HepG2 (cell line): ENCODE results near the gene HYAL1. TPM values are rescaled to one million over a fixed set of nuclear protein-coding genes. Genes with fewer than 3 reads are reported as not detected.

Experiments
- JUN ChIP-seq: sonication (generic); formaldehyde crosslinking; IDR thresholded peaks from 2 replicates; pipeline ENCODE4 v1.4.0; 2020; ENCODE audit warnings: mild to moderate bottlenecking, missing genetic modification reagents
- RAD51 ChIP-seq: fragments of 450-650 bp; IDR thresholded peaks from 2 replicates; pipeline ENCODE4 v1.6.1; 2016; ENCODE audit warnings: borderline replicate concordance
- SIX4 ChIP-seq: sonication (generic); formaldehyde crosslinking; IDR thresholded peaks from 2 replicates; pipeline ENCODE4 v1.4.0; 2020; ENCODE audit warnings: missing genetic modification reagents
- SNRNP70 ChIP-seq: fragments of 200-400 bp; formaldehyde crosslinking; IDR thresholded peaks from 2 replicates; pipeline ENCODE4 v1.6.1; 2017; ENCODE audit warnings: mild to moderate bottlenecking, low read depth, low read length, moderate library complexity
- SRF ChIP-seq: IDR thresholded peaks from 2 replicates; pipeline ENCODE4 v1.6.1; 2011; ENCODE audit warnings: mild to moderate bottlenecking, low read depth, low read length, moderate library complexity
- THYN1 ChIP-seq: sonication (generic); formaldehyde crosslinking; IDR thresholded peaks from 2 replicates; pipeline ENCODE4 v1.8.1; 2023; ENCODE audit warnings: low read depth, mild to moderate bottlenecking, moderate library complexity, missing genetic modification reagents, borderline replicate concordance
- ZFP36L1 ChIP-seq: sonication (generic); formaldehyde crosslinking; IDR thresholded peaks from 2 replicates; pipeline ENCODE4 v1.8.0; 2022; ENCODE audit warnings: mild to moderate bottlenecking, missing genetic modification reagents, moderate library complexity
- ZMAT3 ChIP-seq: sonication (generic); formaldehyde crosslinking; conservative IDR thresholded peaks from 2 replicates; pipeline ENCODE4 v1.7.0; 2021; ENCODE audit warnings: missing genetic modification reagents
- ZNF598 ChIP-seq: sonication (generic); formaldehyde crosslinking; IDR thresholded peaks from 2 replicates; pipeline ENCODE4 v1.5.1; 2020; ENCODE audit warnings: mild to moderate bottlenecking, missing genetic modification reagents, borderline replicate concordance
- ZNF703 ChIP-seq: sonication (generic); formaldehyde crosslinking; IDR thresholded peaks from 2 replicates; pipeline ENCODE4 v1.5.1; 2020; ENCODE audit warnings: missing genetic modification reagents, mild to moderate bottlenecking, moderate library complexity, borderline replicate concordance
- ZNF776 ChIP-seq: sonication (generic); formaldehyde crosslinking; IDR thresholded peaks from 2 replicates; pipeline ENCODE4 v1.4.0; 2020; ENCODE audit warnings: mild to moderate bottlenecking, missing genetic modification reagents
- polyA plus RNA-seq, 8 experiments: library from polyadenylated mRNA; depleted of rRNA in 3 of 8; stranded (reverse) in 7 of 8; unstranded in 1 of 8; fragments of >200 nt; fragmentation: Illumina TruSeq in 4 of 8; extraction: Trizol in 4 of 8; gene quantifications; 2 replicates each; pipeline versions ENCODE4 v1.2.1 to v1.2.3, GENCODE V29; 2011 to 2016; ENCODE audit warnings: low read depth in 4 of 8, missing spikeins in 1 of 8, mixed read lengths in 1 of 8; ENCODE audit not compliant: insufficient read depth in 1 of 8
- total RNA-seq, 5 experiments: library from RNA; depleted of rRNA; stranded (reverse); fragments of >200 nt; fragmentation: Illumina TruSeq; extraction: Trizol; gene quantifications; 2 replicates each; pipeline ENCODE4 v1.2.3, GENCODE V29; 2016; ENCODE audit warnings: low read depth in 1 of 5
- TF ChIP-seq, protein P1 (sequence below): IDR thresholded peaks from 2 replicates; pipeline ENCODE4 v1.6.1; 2016; ENCODE audit warnings: low read depth, missing genetic modification reagents, missing compliant biosample characterization
- TF ChIP-seq, protein P2 (sequence below): IDR thresholded peaks from 2 replicates; pipeline ENCODE4 v1.6.1; 2016
- TF ChIP-seq, protein P3 (sequence below), 2 experiments: fragments of 450-650 bp in 1 of 2; sonication (generic) in 1 of 2; formaldehyde crosslinking; IDR thresholded peaks; 2 replicates each; pipeline versions ENCODE4 v1.5.0 to v1.8.0; 2020 to 2022; ENCODE audit warnings: mild to moderate bottlenecking in 1 of 2, missing genetic modification reagents in 1 of 2
- TF ChIP-seq, protein P4 (sequence below), 2 experiments: sonication (generic) in 1 of 2; formaldehyde crosslinking in 1 of 2; IDR thresholded peaks; 2 replicates each; pipeline versions ENCODE4 v1.4.0 to v1.6.1; 2016 to 2020; ENCODE audit warnings: borderline replicate concordance in 1 of 2, low read depth in 1 of 2, mild to moderate bottlenecking in 1 of 2, missing genetic modification reagents in 1 of 2

HYAL1 gene
- total and polyA plus RNA-seq, 2 of the 13 experiments (the other 11 are each of a cell fraction or from before 2014, with no cell fraction given): 76.5 to 193 TPM

DNA sequence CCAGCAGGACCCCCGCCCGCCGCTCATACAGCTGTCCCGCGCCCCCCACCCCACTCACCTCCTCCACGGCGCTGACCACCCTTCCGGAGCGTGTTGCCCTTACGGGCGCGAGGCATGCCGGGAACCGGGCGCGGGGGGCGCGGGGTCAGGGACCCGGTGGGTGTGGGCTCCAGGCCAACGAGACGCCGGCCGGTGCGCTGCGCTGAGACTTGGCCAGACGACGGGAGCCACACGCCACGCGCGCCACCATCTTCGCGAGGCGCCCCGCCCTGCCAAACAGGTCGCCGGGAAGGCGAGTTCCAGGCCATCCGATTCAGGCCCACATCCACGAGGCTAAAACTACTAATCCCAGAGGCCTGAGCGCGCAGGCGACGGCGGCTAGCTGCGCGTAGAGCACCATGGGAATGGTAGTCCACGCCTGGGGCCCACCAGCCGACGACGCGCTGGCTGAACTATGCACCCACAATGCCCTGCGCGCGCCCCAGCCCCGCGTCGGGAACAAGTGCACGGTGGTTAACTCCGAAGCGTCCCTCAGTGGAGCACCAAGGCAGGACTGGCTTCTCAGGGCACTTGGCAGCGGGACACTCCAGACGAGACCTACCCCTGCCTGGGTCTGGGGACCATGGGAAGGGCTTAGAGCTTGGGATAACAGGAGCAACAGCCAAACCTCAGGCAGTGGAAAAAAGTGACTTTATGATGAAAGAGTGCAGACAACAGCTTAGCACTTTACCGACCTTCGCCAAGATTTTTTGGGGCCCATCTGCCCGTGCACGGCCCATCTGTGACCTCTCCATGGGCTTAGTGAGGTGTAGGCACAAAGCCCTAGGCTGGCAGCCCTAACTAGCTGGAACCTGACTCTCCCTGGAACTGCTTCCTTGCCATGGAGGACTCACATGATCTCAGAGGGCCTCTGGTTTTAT is 11.0 kb downstream of the HYAL1 start, which contains the start of gene IFRD2 (continued):
- TF ChIP-seq, protein P1, sequence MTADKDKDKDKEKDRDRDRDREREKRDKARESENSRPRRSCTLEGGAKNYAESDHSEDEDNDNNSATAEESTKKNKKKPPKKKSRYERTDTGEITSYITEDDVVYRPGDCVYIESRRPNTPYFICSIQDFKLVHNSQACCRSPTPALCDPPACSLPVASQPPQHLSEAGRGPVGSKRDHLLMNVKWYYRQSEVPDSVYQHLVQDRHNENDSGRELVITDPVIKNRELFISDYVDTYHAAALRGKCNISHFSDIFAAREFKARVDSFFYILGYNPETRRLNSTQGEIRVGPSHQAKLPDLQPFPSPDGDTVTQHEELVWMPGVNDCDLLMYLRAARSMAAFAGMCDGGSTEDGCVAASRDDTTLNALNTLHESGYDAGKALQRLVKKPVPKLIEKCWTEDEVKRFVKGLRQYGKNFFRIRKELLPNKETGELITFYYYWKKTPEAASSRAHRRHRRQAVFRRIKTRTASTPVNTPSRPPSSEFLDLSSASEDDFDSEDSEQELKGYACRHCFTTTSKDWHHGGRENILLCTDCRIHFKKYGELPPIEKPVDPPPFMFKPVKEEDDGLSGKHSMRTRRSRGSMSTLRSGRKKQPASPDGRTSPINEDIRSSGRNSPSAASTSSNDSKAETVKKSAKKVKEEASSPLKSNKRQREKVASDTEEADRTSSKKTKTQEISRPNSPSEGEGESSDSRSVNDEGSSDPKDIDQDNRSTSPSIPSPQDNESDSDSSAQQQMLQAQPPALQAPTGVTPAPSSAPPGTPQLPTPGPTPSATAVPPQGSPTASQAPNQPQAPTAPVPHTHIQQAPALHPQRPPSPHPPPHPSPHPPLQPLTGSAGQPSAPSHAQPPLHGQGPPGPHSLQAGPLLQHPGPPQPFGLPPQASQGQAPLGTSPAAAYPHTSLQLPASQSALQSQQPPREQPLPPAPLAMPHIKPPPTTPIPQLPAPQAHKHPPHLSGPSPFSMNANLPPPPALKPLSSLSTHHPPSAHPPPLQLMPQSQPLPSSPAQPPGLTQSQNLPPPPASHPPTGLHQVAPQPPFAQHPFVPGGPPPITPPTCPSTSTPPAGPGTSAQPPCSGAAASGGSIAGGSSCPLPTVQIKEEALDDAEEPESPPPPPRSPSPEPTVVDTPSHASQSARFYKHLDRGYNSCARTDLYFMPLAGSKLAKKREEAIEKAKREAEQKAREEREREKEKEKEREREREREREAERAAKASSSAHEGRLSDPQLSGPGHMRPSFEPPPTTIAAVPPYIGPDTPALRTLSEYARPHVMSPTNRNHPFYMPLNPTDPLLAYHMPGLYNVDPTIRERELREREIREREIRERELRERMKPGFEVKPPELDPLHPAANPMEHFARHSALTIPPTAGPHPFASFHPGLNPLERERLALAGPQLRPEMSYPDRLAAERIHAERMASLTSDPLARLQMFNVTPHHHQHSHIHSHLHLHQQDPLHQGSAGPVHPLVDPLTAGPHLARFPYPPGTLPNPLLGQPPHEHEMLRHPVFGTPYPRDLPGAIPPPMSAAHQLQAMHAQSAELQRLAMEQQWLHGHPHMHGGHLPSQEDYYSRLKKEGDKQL (CRISPR knock-in tag): no peak
- TF ChIP-seq ZFP36L1 (no peak), ZMAT3 (CRISPR knock-in tag) (0 out of 2 replicates have a peak, but pooled peaks have one; percentile 29), ZNF776 (CRISPR knock-in tag) (peak; percentile 22), THYN1 (no peak), JUN (no peak), ZNF598 (CRISPR knock-in tag) (0 out of 2 replicates have a peak, but pooled peaks have one; percentile 22), RAD51 (no peak), SIX4 (CRISPR knock-in tag) (0 out of 2 replicates have a peak, but pooled peaks have one; percentile 13), SNRNP70 (no peak), ZNF703 (CRISPR knock-in tag) (no peak), SRF (no peak)
- TF ChIP-seq, protein P2, sequence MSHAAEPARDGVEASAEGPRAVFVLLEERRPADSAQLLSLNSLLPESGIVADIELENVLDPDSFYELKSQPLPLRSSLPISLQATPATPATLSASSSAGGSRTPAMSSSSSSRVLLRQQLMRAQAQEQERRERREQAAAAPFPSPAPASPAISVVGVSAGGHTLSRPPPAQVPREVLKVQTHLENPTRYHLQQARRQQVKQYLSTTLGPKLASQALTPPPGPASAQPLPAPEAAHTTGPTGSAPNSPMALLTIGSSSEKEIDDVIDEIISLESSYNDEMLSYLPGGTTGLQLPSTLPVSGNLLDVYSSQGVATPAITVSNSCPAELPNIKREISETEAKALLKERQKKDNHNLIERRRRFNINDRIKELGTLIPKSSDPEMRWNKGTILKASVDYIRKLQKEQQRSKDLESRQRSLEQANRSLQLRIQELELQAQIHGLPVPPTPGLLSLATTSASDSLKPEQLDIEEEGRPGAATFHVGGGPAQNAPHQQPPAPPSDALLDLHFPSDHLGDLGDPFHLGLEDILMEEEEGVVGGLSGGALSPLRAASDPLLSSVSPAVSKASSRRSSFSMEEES (CRISPR knock-in tag): peak; percentile 19; the same call in 1 of the 2 replicates
- TF ChIP-seq, protein P3, sequence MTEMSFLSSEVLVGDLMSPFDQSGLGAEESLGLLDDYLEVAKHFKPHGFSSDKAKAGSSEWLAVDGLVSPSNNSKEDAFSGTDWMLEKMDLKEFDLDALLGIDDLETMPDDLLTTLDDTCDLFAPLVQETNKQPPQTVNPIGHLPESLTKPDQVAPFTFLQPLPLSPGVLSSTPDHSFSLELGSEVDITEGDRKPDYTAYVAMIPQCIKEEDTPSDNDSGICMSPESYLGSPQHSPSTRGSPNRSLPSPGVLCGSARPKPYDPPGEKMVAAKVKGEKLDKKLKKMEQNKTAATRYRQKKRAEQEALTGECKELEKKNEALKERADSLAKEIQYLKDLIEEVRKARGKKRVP (CRISPR knock-in tag; IDR thresholded peaks at IDR 0.05): 0 out of 4 replicates have a peak, but pooled peaks of 1 of the 2 experiments have one; percentile 26
- TF ChIP-seq, protein P4, sequence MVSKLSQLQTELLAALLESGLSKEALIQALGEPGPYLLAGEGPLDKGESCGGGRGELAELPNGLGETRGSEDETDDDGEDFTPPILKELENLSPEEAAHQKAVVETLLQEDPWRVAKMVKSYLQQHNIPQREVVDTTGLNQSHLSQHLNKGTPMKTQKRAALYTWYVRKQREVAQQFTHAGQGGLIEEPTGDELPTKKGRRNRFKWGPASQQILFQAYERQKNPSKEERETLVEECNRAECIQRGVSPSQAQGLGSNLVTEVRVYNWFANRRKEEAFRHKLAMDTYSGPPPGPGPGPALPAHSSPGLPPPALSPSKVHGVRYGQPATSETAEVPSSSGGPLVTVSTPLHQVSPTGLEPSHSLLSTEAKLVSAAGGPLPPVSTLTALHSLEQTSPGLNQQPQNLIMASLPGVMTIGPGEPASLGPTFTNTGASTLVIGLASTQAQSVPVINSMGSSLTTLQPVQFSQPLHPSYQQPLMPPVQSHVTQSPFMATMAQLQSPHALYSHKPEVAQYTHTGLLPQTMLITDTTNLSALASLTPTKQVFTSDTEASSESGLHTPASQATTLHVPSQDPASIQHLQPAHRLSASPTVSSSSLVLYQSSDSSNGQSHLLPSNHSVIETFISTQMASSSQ (IDR thresholded peaks at IDR 0.05; ENCODE audit: low read depth): no peak
- TF ChIP-seq, protein P4 (CRISPR knock-in tag; IDR thresholded peaks at IDR 0.05; ENCODE audit: borderline replicate concordance): peak; percentile 82; the same call in 1 of the 2 replicates
